ENCODE results near the gene SV2B. TPM values are rescaled to one million over a fixed set of nuclear protein-coding genes. Genes with fewer than 3 reads are reported as not detected.

SV2B gene
- total RNA-seq, 1 experiment from 2014 or later: not detected

DNA sequence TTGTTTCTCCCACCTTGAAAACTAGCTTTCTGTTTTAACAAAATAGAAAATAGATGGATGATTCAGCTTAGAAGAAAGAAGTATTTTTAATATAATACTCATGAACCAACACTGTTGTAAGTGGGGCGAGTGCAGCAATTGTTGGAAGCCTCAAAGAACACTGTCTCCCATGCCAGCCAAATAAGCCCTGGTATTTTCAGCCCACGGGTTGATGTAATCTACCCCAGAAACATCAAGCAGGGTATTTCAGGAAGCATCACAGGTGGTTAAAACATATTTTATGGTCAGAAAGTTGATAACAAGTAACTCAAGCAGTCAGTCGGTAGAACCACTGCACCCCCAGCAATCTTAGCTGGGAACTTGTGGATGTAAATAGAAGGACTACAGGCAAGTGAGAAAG is 115.9 kb downstream of the SV2B start:
- Histone ChIP-seq H3K79me2 (ENCODE audit: insufficient read depth, low read length) (no peaks in the 10 kb centered on the region), H3K4me3 (replicated peaks in 1 of 2; ENCODE audit: low read depth in 1 of 2, low read length in 2 of 2) (no peak overlapping the region), H3K9ac (ENCODE audit: low read length) (no peak overlapping the region), H4K20me1 (ENCODE audit: insufficient read depth) (no peaks in the 10 kb centered on the region), H3K4me2 (ENCODE audit: low read length) (no peak overlapping the region), H3K27ac (ENCODE audit: low read depth, low read length) (no peak overlapping the region), H2AFZ (ENCODE audit: low read depth, low read length, poor library complexity, severe bottlenecking) (no peak overlapping the region), H3K27me3 (ENCODE audit: insufficient read depth, low read length) (peaks cover 33% of the 10 kb centered on the region), H3K4me1 (ENCODE audit: control insufficient read depth in 1 of 2, insufficient read depth in 2 of 2, low read length in 2 of 2) (no peaks in the 10 kb centered on the region), H3K9me3 (ENCODE audit: control insufficient read depth in 1 of 2, insufficient read depth in 1 of 2, low read depth in 1 of 2, low read length in 2 of 2) (no peaks in the 10 kb centered on the region), H3K9me2 (ENCODE audit: insufficient read depth) (no peaks in the 10 kb centered on the region), H3K36me3 (ENCODE audit: control insufficient read depth in 1 of 2, insufficient read depth in 2 of 2, low read length in 2 of 2) (no peaks in the 10 kb centered on the region)
- TF ChIP-seq, protein P1, sequence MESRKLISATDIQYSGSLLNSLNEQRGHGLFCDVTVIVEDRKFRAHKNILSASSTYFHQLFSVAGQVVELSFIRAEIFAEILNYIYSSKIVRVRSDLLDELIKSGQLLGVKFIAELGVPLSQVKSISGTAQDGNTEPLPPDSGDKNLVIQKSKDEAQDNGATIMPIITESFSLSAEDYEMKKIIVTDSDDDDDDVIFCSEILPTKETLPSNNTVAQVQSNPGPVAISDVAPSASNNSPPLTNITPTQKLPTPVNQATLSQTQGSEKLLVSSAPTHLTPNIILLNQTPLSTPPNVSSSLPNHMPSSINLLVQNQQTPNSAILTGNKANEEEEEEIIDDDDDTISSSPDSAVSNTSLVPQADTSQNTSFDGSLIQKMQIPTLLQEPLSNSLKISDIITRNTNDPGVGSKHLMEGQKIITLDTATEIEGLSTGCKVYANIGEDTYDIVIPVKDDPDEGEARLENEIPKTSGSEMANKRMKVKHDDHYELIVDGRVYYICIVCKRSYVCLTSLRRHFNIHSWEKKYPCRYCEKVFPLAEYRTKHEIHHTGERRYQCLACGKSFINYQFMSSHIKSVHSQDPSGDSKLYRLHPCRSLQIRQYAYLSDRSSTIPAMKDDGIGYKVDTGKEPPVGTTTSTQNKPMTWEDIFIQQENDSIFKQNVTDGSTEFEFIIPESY (IDR thresholded peaks at IDR 0.05; ENCODE audit: extremely low read depth, insufficient replicate concordance, low read length): no peak
- TF ChIP-seq YY1 (IDR thresholded peaks at IDR 0.05; ENCODE audit: extremely low read depth, insufficient replicate concordance, low read depth, low read length) (no peak), CTCF (IDR thresholded peaks at IDR 0.05 in 2 of 3, conservative IDR thresholded peaks at IDR 0.05 in 1 of 3; ENCODE audit: borderline replicate concordance in 1 of 3, insufficient read depth in 1 of 3, low read depth in 2 of 3, low read length in 2 of 3) (no peak), EZH2phosphoT487 (IDR thresholded peaks at IDR 0.05; ENCODE audit: borderline replicate concordance) (no peak), CBX3 (IDR thresholded peaks at IDR 0.05; ENCODE audit: low read depth) (no peak), SP1 (IDR thresholded peaks at IDR 0.05; ENCODE audit: low read depth) (no peak), SIN3A (IDR thresholded peaks at IDR 0.05; ENCODE audit: low read depth) (no peak), JUND (IDR thresholded peaks at IDR 0.05) (no peak), POLR2A (IDR thresholded peaks at IDR 0.05; ENCODE audit: borderline replicate concordance, extremely low read depth, insufficient read depth, insufficient read length) (no peak), SRF (IDR thresholded peaks at IDR 0.05; ENCODE audit: low read depth) (no peak)
- CTCF ChIA-PET: no interaction called here
- POLR2A ChIA-PET: no interaction called here
- intact Hi-C loops (cut with micrococcal nuclease): no loop called here
- no peak for ATAC-seq
- RAD21 ChIA-PET (ENCODE audit: low non-redundant PET in 1 of 2, low total read pairs in 2 of 2, uncharacterized antibody in 2 of 2, unreplicated experiment in 2 of 2): no interaction called here
- no peak for DNase-seq (ENCODE audit: low read depth, low spot score)
- no TSS peak for BruUV-seq (replicated peaks)
